Calu3 (cell line): ENCODE measurements around the gene TBK1. TPM values are rescaled to one million over a fixed set of nuclear protein-coding genes. Genes with fewer than 3 reads are reported as not detected.

Experiments used
- BruUV-seq: library from RNA; stranded (reverse); fragments of 400-500 nt; replicated peaks from 2 replicates; lab custom pipeline; 2021; lab: Mats Ljungman, UMichigan
- CTCF ChIA-PET: fragments of 300-600 bp; sonication (Branson Sonifier 250); formaldehyde crosslinking; loops from one replicate; lab custom pipeline; 2022; ENCODE audit warnings: antibody characterized with exemption; lab: Charles Lee
- DNase-seq: peaks from one replicate; pipeline ENCODE4 v3.0.0; 2022
- H3K27ac Mint-ChIP-seq: one replicate; pipeline ENCODE4 v1.8.0; 2022; ENCODE audit warnings: mixed read lengths; ENCODE audit not compliant: unreplicated experiment
- H3K27me3 Mint-ChIP-seq: one replicate; pipeline ENCODE4 v1.8.0; 2022; ENCODE audit warnings: mixed read lengths; ENCODE audit not compliant: unreplicated experiment
- H3K36me3 Mint-ChIP-seq: one replicate; pipeline ENCODE4 v1.8.0; 2022; ENCODE audit warnings: mild to moderate bottlenecking, moderate library complexity, mixed read lengths; ENCODE audit not compliant: insufficient read depth, unreplicated experiment
- H3K4me1 Mint-ChIP-seq: one replicate; pipeline ENCODE4 v1.8.0; 2022; ENCODE audit warnings: mild to moderate bottlenecking, low read depth, mixed read lengths; ENCODE audit not compliant: unreplicated experiment
- H3K4me3 Mint-ChIP-seq: one replicate; pipeline ENCODE4 v1.8.0; 2022; ENCODE audit warnings: mild to moderate bottlenecking, low read depth, moderate library complexity, mixed read lengths; ENCODE audit not compliant: unreplicated experiment
- H3K9me3 Mint-ChIP-seq: one replicate; pipeline ENCODE4 v1.8.0; 2022; ENCODE audit warnings: low read depth, mixed read lengths; ENCODE audit not compliant: unreplicated experiment
- CTCF ChIP-seq: fragments of 200-600 bp; IDR thresholded peaks from one replicate; pipeline ENCODE4 v1.8.0; 2022; ENCODE audit warnings: antibody characterized with exemption; ENCODE audit not compliant: unreplicated experiment
- intact Hi-C: fragments of 100-400 bp; cut with micrococcal nuclease; formaldehyde crosslinking; loops from one replicate; pipeline ENCODE4 v1.10.0; 2022; ENCODE audit not compliant: unreplicated experiment
- total RNA-seq: library from RNA; stranded (reverse); gene quantifications from 2 replicates; pipeline ENCODE4 v1.2.3, GENCODE V29; 2022

The TBK1 gene
- total RNA-seq, 1 experiment from 2014 or later = 40.4 TPM

DNA sequence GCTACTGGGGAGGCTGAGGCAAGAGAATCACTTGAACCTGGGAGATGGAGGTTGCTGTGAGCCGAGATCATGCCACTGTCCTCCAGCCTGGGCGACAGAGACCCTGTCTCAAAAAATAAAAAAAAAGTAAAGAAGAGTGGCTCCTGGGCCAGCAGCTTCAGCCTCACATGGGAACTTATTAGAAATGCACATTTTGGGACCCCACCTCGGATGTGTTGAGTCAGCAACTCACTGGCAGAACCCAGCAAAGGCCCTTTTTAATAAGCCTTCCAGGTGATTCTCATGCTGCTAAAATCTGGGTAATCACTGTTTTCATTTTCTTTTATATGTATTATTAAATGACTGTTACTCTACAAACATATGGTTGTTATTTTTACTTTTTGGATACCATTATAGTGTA, 41.6 kb downstream of the TBK1 start:
- no peak overlapping the region for H3K27ac Mint-ChIP-seq
- CTCF ChIA-PET = no interaction called here
- intact Hi-C loops = no loop called here

DNA sequence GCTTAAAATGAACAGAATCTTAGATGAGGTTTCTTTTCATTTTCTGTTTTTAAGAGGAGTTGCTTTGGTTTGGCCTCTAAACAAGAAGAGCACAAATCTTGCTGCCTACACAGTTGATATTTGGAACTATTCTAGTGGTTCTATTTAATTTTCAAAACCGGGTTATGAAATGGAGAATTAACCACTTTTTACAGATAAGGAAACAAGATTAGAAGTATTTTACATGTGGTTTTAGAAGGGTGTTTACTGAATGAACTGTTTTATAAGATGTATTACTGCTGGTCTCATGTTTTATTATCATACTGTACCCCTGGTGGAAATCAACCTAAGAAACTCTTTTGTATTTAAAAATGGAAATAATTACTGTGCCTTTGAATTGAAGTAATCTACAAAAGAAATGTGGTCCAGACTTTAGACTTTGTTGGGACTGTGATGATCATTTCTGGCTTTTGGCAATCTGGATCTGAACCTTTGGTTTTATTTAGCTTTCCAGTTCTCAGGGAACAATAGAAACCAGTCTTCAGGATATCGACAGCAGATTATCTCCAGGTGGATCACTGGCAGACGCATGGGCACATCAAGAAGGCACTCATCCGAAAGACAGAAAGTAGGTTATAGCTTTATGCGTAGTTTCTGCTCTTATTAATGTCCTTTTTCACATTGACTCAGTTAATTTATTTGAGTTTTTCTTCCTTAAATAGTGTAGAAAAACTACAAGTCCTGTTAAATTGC, 43.2 kb downstream of the TBK1 start:
- Mint-ChIP-seq H3K9me3 (no peaks in the 10 kb centered on the region), H3K36me3 (peaks cover 49% of the 10 kb centered on the region), H3K4me1 (no peaks in the 10 kb centered on the region), H3K27ac (no peak overlapping the region), H3K4me3 (no peak overlapping the region), H3K27me3 (no peaks in the 10 kb centered on the region)
- TF ChIP-seq CTCF = no peak
- BruUV-seq = no TSS peak
- DNase-seq = no peak
- intact Hi-C loops = no loop called here
- CTCF ChIA-PET = no interaction called here

More for the DNA sequence above, 41.6 kb downstream of the TBK1 start:
- no peak for DNase-seq
- no peak overlapping the region for H3K4me3 Mint-ChIP-seq
- no peaks in the 10 kb centered on the region for H3K9me3 Mint-ChIP-seq
- no TSS peak for BruUV-seq
- peaks cover 49% of the 10 kb centered on the region for H3K36me3 Mint-ChIP-seq
- TF ChIP-seq CTCF = no peak
- no peaks in the 10 kb centered on the region for H3K4me1 Mint-ChIP-seq
- H3K27me3 Mint-ChIP-seq = no peaks in the 10 kb centered on the region

DNA sequence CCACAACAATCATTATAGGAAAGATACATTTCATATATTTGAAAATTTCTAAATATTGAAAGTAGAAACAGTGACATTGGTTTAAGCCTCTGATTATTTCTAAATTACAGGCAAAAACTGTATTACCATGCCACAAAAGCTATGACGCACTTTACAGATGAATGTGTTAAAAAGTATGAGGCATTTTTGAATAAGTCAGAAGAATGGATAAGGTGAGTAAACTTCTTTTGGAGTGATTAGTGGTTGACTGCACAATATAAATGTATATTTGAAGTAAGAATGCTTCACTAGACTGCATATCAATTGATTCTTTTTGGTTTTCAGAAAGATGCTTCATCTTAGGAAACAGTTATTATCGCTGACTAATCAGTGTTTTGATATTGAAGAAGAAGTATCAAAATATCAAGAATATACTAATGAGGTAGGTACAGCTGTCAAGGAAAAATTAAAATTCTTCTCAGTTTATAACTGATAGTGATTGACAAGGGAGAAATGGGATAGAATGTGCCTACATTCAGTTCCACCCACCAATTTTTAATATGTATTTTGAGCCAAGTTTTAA, 45.0 kb downstream of the TBK1 start:
- Mint-ChIP-seq H3K36me3 (peaks cover 56% of the 10 kb centered on the region), H3K9me3 (no peaks in the 10 kb centered on the region), H3K27ac (no peak overlapping the region), H3K4me1 (no peaks in the 10 kb centered on the region), H3K27me3 (no peaks in the 10 kb centered on the region), H3K4me3 (no peak overlapping the region)
- TF ChIP-seq CTCF = no peak
- no peak for DNase-seq
- intact Hi-C loops = no loop called here
- CTCF ChIA-PET = no interaction called here
- BruUV-seq = no TSS peak

DNA sequence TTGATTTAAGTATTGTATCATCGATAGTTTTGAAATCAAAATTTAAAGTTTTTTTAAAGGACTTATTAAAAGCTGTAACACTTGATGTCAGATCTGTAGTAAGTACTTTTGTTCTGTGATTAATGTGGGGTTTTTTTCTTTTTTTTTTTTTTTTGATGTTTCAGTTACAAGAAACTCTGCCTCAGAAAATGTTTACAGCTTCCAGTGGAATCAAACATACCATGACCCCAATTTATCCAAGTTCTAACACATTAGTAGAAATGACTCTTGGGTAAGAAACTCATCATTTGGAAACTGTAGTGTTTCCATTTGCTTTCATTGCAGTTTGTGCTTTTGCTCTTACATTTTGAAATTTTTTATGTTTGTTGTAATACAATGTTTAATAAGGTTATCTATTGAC, 45.6 kb downstream of the TBK1 start:
- Mint-ChIP-seq H3K4me1 (no peaks in the 10 kb centered on the region), H3K4me3 (no peak overlapping the region), H3K36me3 (peaks cover 50% of the 10 kb centered on the region), H3K27me3 (no peaks in the 10 kb centered on the region), H3K9me3 (no peaks in the 10 kb centered on the region), H3K27ac (no peak overlapping the region)
- TF ChIP-seq CTCF = no peak
- no peak for DNase-seq
- BruUV-seq = no TSS peak
- intact Hi-C loops = no loop called here
- CTCF ChIA-PET = no interaction called here
